ENCODE data around the gene ANKS1B.
"Not testable (repeated sequence)": the region's sequence is repeated elsewhere in the genome, so short reads cannot be mapped to it uniquely, and the experiment has no call there.

The ANKS1B gene

GRCh38 chr12:99055299-99055698 lies 929.4 kb downstream of the ANKS1B start:
- no peak for DNase-seq (ENCODE audit: low spot score)

GRCh38 chr12:99054601-99055128 lies 930.1 kb downstream of the ANKS1B start:
- DNase-seq (ENCODE audit: low spot score) = no peak

GRCh38 chr12:99053616-99054362 lies 930.9 kb downstream of the ANKS1B start:
- no peak for DNase-seq (ENCODE audit: low spot score)

- no peak for DNase-seq (ENCODE audit: low spot score)
Measured at GRCh38 chr12:99049774-99050173, 935.0 kb downstream of the ANKS1B start.

- no peak for DNase-seq (ENCODE audit: low spot score)
Measured at GRCh38 chr12:99045158-99045557, 939.6 kb downstream of the ANKS1B start.

- DNase-seq (ENCODE audit: low spot score) = peak; percentile 80
Measured at GRCh38 chr12:99043319-99043914, 941.3 kb downstream of the ANKS1B start.

- DNase-seq (ENCODE audit: low spot score) = no peak
Measured at GRCh38 chr12:99042226-99042625, 942.5 kb downstream of the ANKS1B start.

GRCh38 chr12:99039367-99040120 lies 945.2 kb downstream of the ANKS1B start:
- no peak for DNase-seq (ENCODE audit: low spot score)

GRCh38 chr12:99036566-99036965 lies 948.2 kb downstream of the ANKS1B start:
- no peak for DNase-seq (ENCODE audit: low spot score)

- DNase-seq (ENCODE audit: low spot score) = no peak
Measured at GRCh38 chr12:99035803-99036202, 948.9 kb downstream of the ANKS1B start.

GRCh38 chr12:99034201-99034600 lies 950.5 kb downstream of the ANKS1B start:
- not testable (repeated sequence) for DNase-seq (ENCODE audit: low spot score)

GRCh38 chr12:99029511-99030271 lies 955.0 kb downstream of the ANKS1B start:
- no peak for DNase-seq (ENCODE audit: low spot score)

- no peak for DNase-seq (ENCODE audit: low spot score)
Measured at GRCh38 chr12:99027461-99027860, 957.3 kb downstream of the ANKS1B start.

GRCh38 chr12:99027055-99027393 lies 957.7 kb downstream of the ANKS1B start:
- DNase-seq (ENCODE audit: low spot score) = no peak

GRCh38 chr12:99026332-99027054 lies 958.2 kb downstream of the ANKS1B start:
- DNase-seq (ENCODE audit: low spot score) = no peak

GRCh38 chr12:99024870-99025269 lies 959.9 kb downstream of the ANKS1B start:
- no peak for DNase-seq (ENCODE audit: low spot score)

- DNase-seq (ENCODE audit: low spot score) = no peak
Measured at GRCh38 chr12:99024191-99024590, 960.5 kb downstream of the ANKS1B start.

GRCh38 chr12:99020871-99021270 lies 963.9 kb downstream of the ANKS1B start:
- no peak for DNase-seq (ENCODE audit: low spot score)

- no peak for DNase-seq (ENCODE audit: low spot score)
Measured at GRCh38 chr12:99019798-99020197, 964.9 kb downstream of the ANKS1B start.

- DNase-seq (ENCODE audit: low spot score) = no peak
Measured at GRCh38 chr12:99017971-99018370, 966.8 kb downstream of the ANKS1B start.

- no peak for DNase-seq (ENCODE audit: low spot score)
Measured at GRCh38 chr12:99009654-99010296, 975.0 kb downstream of the ANKS1B start.
